Activated CD4-positive, alpha-beta T cell treated with anti-CD3 and anti-CD28 coated beads, Interleukin-2, amount 50 U/mL, for 48 hours (primary cell): ENCODE measurements around the gene DNASE2B.
"Not testable (repeated sequence)": the region's sequence is repeated elsewhere in the genome, so short reads cannot be mapped to it uniquely, and the experiment has no call there.

ENCODE experiments used
- DNase-seq, 2 experiments: peaks; one replicate each; pipeline ENCODE4 v3.0.0-alpha.2; 2020

DNASE2B gene

GRCh38 chr1:84415396-84415795 is 17.1 kb downstream of the DNASE2B start:
- no peak for DNase-seq

DNA sequence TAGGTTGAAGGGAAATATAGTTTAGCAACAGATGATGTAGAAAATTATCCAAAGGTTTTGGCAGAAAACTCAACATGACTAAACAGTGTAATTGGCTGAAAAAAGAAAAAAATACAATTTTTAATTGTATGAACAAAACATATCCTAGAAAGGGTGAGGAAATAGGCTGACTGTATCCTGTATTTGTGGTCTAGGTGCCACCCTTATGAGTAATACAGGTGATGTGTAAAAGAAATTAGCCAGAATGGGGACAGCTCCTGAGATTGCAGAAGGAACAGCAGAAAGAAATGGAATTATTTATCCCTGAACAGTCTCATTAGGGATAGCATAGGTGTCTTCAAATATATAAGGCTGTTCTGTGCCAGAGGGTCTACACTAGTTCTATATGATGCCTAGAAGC is 24.6 kb downstream of the DNASE2B start:
- no peak for DNase-seq

GRCh38 chr1:84424513-84425149 is 26.3 kb downstream of the DNASE2B start:
- no peak for DNase-seq

DNA sequence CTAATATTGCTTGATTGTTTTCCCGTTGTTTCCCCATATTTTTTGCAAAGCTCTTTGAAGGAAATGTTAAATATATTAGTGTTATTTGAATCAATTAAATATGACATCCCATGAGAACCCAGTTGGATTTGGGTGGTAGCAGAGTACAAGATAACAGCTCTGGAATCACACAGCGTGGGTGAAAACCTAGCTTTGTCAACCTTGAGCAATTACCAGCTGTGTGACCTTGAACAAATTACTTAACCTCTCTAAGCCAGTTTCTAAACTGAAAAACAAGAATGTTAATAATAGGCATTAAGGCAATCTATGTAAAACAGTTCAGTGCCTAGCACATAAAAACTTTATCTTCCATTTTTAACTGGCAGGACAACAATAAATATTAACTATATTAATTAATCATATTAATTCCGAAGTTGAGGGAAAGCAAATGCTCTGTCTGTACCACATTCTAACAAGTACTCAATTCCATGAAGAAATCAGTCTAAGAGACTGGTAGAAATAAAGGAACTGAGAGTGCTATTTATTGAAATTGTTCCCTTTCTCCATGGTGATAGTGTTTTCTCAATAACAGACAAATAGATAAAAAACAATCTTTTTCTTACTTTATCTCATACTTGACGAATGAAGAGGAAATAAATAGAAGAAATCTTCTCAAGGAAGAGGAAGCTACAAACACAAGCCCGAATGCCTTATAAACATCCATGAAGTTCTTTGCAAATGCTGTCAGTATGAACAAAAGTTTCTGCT is 27.0 kb downstream of the DNASE2B start:
- DNase-seq, result no peak

DNA sequence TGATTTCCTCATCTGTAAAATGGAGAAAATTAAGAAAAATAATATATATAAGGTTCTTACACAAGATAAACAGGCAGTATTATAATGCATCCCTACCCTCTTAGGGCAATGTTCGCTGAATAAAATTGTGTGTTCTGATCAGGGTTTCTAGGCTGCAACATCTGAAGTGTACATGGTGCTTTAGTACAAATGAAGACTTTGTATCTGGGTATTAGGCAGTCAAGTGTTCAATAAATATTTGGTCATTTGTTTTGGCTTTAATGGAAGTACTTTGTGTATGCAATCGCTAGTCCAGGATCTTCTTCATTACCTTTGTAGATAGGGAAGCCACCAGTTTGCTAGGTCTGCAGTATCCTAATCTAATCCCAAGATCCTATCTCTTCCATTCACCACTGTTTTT is 28.1 kb downstream of the DNASE2B start:
- DNase-seq, result no peak

DNA sequence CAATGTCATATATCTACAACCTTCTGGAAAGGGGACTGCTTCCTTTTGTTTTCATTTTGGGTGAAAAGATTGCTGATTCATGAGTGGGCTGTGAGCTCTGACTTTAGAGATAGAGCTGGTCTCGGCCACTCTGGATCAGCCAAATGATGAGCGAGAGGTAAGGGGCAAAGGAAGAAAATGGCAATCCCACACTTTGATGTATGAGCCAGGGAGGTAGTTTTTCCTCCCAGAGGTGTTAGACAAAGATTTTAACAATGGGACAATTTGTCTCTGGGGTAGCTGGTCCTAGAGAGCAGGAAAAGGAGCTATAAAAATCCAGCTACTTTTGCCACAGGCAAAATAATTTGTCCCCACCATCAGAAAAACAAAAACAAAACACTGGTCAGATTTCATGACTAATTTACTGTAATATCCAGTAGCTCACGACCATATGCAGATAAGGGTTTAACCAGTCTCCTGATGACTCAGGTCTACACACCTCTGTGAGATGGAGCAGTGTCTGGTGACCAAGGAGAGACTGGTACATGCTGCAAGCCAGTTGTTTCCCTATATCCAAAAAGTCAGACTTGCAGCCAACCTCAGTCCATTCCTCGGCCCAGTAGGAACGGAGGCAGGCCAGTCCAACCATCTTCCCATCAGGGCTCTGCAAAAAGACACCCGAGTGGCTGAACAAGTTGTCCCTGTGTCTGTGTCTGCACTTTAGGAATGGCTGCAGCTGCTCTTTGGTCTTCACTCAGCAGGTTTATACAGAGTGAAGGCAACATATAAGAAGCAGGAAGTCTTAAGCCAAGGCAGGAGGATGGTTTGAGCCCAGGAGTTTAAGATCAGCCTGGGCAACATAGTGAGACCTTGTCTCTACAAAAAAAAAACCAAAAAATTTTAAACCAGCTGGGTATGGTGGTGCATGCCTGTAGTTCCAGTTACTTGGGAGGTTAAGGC is 29.2 kb downstream of the DNASE2B start:
- DNase-seq, result no peak

GRCh38 chr1:84428235-84428634 is 30.0 kb downstream of the DNASE2B start:
- no peak for DNase-seq

GRCh38 chr1:84429231-84429630 is 30.9 kb downstream of the DNASE2B start:
- DNase-seq, result no peak

DNA sequence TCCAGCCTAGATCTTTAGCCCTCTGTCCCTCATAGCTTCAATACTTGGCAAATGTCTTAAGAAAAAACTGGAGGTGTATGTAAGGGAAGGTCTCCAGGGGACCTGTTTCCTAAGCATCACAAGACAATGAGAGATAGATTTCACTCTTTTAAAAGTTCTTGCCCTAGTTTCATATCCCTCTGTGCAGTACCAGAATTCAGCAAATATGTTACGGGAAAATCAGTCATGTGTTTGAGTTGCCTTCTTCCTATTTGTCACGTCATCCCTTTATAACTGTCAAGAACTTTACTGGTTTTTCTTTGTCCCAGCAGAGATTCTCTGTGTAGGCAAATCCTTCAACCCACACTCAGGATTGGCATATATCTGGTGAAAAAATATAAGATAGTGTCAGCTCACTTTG is 32.3 kb downstream of the DNASE2B start:
- no peak for DNase-seq

- peak; percentile 23 to 54 for DNase-seq
Measured at GRCh38 chr1:84433258-84434080, 35.2 kb downstream of the DNASE2B start.

DNA sequence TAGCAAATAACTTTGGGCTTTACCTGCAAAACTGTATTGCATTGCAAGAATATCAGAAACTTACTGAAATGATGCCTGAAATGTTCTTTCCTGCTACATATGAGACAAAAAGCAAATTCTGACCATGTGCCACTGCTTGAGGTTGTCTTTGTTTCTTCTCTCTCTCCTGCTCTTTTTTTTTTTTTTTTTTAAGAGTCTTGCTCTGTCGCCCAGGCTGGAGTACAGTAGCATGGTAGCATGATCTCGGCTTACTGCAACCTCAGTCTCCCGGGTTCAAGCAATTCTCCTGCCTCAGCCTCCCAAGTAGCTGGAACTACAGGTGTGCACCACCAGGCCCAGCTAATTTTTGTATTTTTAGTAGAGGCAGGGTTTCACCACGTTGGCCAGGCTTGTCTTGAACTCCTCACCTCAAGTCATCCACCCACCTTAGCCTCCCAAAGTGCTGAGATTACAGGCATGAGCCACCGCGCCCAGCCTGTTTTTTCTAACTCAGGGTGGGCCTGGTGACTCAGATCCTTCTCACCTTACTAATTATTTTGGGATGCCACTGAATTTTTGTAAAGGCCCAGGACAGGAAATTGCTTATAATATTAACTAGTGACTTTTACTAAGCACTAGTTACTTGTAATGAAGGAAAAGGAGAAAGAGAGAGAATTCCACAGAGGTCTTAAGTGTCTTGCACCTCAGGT is 35.9 kb downstream of the DNASE2B start:
- peak in 1 of 2 experiments; percentile 5 for DNase-seq

DNA sequence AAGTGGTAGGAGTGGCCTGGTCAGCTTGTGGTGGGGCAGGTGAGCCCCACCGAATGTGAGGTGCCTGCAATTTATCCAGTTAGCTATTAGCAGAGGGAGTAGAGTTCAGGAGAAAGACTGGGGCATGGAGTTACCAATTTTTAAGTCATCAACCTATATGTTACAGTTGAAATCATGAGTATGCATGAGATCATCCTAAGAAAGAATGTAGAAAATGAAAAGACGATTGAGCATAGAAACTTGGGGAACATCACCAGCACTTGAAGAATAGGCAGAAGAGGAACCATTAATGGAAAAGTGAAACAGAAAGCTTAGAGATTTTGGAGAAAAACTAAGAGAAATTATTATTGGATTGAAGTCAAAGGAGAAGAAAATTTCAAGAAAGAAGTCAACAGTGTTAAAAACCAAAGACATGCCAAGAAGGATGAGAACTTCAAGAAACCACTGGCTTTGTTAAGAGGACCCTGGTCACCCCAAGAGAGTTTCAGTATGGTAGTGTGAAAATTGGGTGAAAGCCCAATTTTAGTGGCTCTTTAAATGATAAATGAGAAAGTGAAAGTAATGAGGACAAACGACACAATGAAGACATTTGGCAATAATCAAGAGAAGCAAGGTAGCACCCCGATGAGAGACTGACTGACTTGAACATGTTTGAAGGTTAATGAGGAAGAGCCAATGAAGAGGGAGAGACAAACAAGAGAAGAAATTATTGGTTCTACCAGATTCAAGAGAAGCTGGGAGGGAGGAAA is 36.7 kb downstream of the DNASE2B start:
- DNase-seq, result no peak

DNA sequence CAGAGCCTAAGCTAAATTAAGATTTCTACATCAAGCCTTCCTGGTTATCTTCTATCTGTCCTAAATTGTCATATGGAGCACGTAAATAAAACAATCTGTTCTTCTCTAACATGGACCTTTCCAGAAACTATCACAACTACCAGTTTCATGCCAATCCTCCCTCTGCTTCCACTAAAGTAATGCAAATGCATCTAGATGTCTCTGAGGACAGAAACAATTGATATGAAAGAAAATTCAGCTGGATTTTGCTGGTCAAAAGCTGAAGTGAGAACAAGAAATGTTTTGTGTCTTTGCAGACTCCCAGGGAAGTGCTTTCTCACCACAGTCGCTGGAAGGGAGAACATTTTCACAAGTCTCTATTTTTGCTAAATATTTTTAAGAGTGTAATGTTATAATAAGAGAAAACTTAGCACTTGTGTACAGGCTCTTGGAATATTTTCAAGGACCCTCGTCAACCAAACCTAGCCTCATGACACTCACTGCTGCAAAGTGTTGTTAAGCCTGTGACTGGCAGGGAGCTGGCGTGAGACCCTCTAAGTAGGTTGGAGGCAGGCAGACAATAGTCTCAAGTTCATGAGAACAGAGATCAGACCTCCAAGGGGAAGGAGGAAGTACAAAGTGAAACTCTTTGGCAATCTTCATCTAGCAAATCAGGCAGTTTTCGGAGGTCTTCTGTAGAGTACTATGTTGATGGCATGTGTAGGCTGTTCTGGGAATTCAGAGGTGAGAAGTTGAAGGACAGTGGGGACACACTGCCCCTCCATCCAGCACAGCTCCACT is 38.8 kb downstream of the DNASE2B start:
- DNase-seq, result no peak

DNA sequence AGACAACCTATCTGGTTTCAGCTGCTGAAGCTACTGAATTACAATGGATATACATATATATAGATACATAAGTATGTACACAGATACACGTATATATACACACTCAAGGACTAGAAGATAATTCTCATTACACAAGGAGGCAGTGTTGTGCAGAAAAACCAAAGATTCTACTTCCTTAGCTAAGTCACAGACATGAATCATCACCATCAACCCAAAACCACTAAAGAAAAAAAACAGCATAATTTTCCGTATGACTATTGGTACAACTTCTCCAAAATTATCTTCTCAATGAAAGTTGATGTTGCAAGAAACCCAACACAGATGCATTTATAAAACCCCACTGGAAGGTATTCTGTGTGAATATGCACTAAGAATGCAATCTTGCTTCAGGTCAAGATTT is 44.0 kb downstream of the DNASE2B start:
- no peak for DNase-seq

DNA sequence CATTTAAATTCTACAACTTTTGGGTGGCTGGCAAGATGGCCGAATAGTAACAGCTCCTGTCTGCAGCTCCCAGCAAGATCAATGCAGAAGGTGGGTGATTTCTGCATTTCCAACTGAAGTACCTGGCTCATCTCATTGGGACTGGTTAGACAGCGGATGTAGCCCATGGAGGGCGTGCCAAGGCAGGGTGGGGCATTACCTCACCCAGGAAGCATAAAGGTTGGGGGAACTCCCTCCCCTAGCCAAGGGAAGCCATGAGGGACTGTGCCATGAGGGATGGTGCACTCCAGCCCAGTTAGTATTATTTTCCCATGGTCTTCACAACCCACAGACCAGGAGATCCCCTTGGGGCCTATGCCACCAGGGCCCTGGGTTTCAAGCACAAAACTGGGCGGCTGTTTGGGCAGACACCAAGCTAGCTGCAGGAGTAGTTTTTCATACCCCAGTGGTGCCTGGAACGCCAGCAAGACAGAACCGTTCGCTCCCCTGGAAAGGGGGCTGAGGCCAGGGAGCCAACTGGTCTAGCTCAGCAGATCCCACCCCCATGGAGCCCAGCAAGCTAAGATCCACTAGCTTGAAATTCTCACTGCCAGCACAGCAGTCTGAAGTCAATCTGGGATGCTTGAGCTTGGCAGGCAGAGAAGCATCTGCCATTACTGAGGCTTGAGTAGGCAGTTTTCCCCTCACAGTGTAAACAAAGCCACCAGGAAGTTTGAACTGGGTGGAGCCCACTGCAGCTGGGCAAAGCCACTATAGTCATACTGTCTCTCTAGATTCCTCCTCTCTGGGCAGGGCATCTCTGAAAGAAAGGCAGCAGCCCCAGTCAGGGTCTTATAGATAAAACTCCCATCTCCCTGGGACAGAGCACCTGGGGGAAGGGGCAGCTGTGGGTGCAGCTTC is 44.7 kb downstream of the DNASE2B start:
- peak; percentile 24 to 40 for DNase-seq

DNA sequence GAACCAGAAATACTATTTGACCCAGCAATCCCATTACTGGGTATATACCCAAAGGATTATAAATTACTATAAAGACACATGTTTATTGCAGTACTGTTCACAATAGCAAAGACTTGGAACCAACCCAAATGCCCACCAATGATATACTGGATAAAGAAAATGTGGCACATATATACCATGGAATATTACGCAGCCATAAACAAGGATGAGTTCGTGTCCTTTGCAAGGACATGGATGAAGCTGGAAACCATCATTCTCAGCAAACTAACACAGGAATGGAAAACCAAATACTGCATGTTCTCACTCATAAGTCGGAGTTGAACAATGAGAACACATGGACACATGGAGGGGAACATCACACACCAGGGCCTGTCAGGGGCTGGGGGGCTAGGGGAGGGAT is 50.4 kb downstream of the DNASE2B start:
- DNase-seq, result not testable (repeated sequence)

GRCh38 chr1:84450910-84451309 is 52.6 kb downstream of the DNASE2B start:
- no peak for DNase-seq

- DNase-seq, result no peak
Measured at GRCh38 chr1:84452436-84452835, 54.2 kb downstream of the DNASE2B start.

DNA sequence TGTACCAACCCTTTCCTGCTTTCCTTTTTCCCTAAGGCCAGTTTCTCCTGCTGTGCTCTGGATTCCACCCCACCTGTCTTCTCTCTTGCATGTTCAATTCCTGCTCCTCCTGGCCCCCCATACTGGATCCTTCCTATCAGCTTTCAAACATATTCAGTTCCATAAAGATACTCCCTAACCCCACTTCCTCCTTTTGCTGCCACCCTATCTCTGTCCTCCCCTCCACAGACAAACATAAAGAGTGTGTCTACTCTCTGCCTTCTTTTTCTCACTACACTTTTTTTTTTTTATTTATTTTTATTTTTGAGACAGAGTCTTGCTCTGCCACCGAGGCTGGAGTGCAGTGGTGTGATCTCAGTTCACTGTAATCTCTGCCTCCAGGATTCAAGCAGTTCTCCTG is 63.8 kb downstream of the DNASE2B start:
- DNase-seq, result no peak
